HepG2 (cell line): ENCODE data around the gene TP53AIP1.

Source experiments
- CTCF ChIP-seq: sonication (generic); formaldehyde crosslinking; IDR thresholded peaks from 2 replicates; pipeline ENCODE4 v1.5.0; 2020; ENCODE audit warnings: mild to moderate bottlenecking, missing genetic modification reagents, moderate library complexity
- HBP1 ChIP-seq: IDR thresholded peaks from 2 replicates; pipeline ENCODE4 v1.6.1; 2016; ENCODE audit warnings: low read depth, control low read depth
- POLR2A ChIP-seq, 2 experiments: IDR thresholded peaks; 2 replicates each; pipeline ENCODE4 v1.6.1; 2011; ENCODE audit warnings: low read depth in 2 of 2, low read length in 2 of 2, mild to moderate bottlenecking in 1 of 2, moderate library complexity in 1 of 2; ENCODE audit not compliant: insufficient read depth in 1 of 2
- SMC3 ChIP-seq: IDR thresholded peaks from 2 replicates; pipeline ENCODE4 v1.6.1; 2011; ENCODE audit warnings: low read length, improper control_type of control experiment
- UBTF ChIP-seq: sonication (generic); formaldehyde crosslinking; IDR thresholded peaks from 2 replicates; pipeline ENCODE4 v1.4.0; 2020; ENCODE audit warnings: mild to moderate bottlenecking, missing genetic modification reagents

- no peak for TF ChIP-seq SMC3
- TF ChIP-seq CTCF (CRISPR knock-in tag) = no peak
- TF ChIP-seq POLR2A (IDR thresholded peaks at IDR 0.05; ENCODE audit: insufficient read depth in 1 of 2, low read depth in 2 of 2, low read length in 2 of 2) = no peak
- no peak for TF ChIP-seq HBP1
- TF ChIP-seq UBTF (CRISPR knock-in tag) = no peak
These were observed 50.7 kb downstream of the TP53AIP1 start for GRCh38 chr11:128891913-128892398.
